HG02759 (cell line): ENCODE results near the gene RUNDC3A.

Experiments used
- ATAC-seq: cut with Tn5 transposase; IDR thresholded peaks from one replicate; pipeline ENCODE4 v1.9.1; 2021; ENCODE audit warnings: mild to moderate bottlenecking, moderate library complexity; ENCODE audit not compliant: unreplicated experiment

Gene RUNDC3A

GRCh38 chr17:44343510-44344209 is 35.3 kb downstream of the RUNDC3A start:
- ATAC-seq = no peak

GRCh38 chr17:44344939-44345453 is 36.6 kb downstream of the RUNDC3A start, which contains the start of gene GRN:
TSS of gene GRN (plus strand) at chr17:44345302. CDS start at chr17:44349165, 3,863 bp downstream.
- ATAC-seq = peak; percentile 59

GRCh38 chr17:44345454-44346026 is 37.1 kb downstream of the RUNDC3A start:
- peak; percentile 6 for ATAC-seq

- no peak for ATAC-seq
These were observed 37.9 kb downstream of the RUNDC3A start for GRCh38 chr17:44346064-44346844.

- peak; percentile 28 for ATAC-seq
These were observed 39.0 kb downstream of the RUNDC3A start for GRCh38 chr17:44347206-44348055.

GRCh38 chr17:44348234-44348987 is 40.0 kb downstream of the RUNDC3A start:
- peak; percentile 40 for ATAC-seq

- ATAC-seq = no peak
These were observed 40.6 kb downstream of the RUNDC3A start for GRCh38 chr17:44348988-44349364.

GRCh38 chr17:44349553-44350070 is 41.2 kb downstream of the RUNDC3A start:
- no peak for ATAC-seq

GRCh38 chr17:44350733-44351226 is 42.4 kb downstream of the RUNDC3A start:
- no peak for ATAC-seq

- no peak for ATAC-seq
These were observed 43.1 kb downstream of the RUNDC3A start for GRCh38 chr17:44351464-44351863.

- no peak for ATAC-seq
These were observed 43.8 kb downstream of the RUNDC3A start for GRCh38 chr17:44351961-44352827.

- ATAC-seq = no peak
These were observed 44.6 kb downstream of the RUNDC3A start for GRCh38 chr17:44352828-44353671.

GRCh38 chr17:44353672-44354331 is 45.4 kb downstream of the RUNDC3A start:
- no peak for ATAC-seq

GRCh38 chr17:44354582-44355561 is 46.5 kb downstream of the RUNDC3A start:
- ATAC-seq = no peak

GRCh38 chr17:44355642-44356099 is 47.3 kb downstream of the RUNDC3A start:
- ATAC-seq = no peak

- ATAC-seq = no peak
These were observed 47.8 kb downstream of the RUNDC3A start for GRCh38 chr17:44356241-44356640.
